NOMO-1 treated with dmso at 0.1 percent for 144 hours (cell line): Measurements from ENCODE around the gene ZNF57.
"Not testable (repeated sequence)": the region's sequence is repeated elsewhere in the genome, so short reads cannot be mapped to it uniquely, and the experiment has no call there.

Experiments used
- DNase-seq: peaks from one replicate; lab custom pipeline; 2025; ENCODE audit not compliant: unreplicated experiment; lab: John Stamatoyannopoulos, UW

The ZNF57 gene

GRCh38 chr19:2900296-2901252 lies at the start of gene ZNF57:
TSS of gene ZNF57 (plus strand) at chr19:2900928. CDS start at chr19:2901046, 118 bp downstream.
- peak; percentile 94 for DNase-seq

DNA sequence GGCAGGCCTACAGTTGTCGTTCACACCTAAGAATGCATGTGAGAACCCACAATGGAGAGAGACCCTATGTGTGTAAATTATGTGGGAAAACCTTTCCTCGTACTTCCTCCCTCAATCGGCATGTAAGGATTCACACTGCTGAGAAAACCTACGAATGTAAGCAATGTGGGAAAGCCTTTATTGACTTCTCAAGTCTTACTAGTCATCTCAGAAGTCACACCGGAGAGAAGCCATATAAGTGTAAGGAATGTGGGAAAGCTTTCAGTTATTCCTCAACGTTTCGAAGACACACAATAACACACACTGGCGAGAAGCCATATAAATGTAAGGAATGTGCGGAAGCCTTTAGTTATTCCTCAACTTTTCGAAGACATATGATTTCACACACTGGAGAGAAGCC lies 48.1 kb upstream of the ZNF57 start:
- DNase-seq = no peak

GRCh38 chr19:2853015-2853606 lies 47.6 kb upstream of the ZNF57 start:
- DNase-seq = no peak

DNA sequence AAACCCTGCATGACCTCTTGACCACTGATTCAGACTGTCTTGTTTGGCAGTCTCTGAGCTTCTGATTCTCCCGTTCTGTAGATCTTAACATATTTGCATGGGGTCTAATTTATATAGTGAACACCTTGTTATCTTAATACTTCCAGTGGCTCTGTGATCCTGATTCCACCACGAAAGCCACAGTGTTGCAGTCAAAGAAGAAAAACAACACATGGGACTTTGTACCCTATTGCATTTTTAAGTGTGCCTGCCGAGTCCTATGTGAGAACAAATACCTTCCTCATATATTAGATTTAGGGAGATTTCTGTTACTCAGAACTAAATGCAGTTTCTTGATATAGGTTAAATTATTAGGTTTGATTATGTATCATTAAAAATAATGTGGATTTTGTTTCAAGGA lies 45.9 kb upstream of the ZNF57 start:
- DNase-seq = no peak

DNA sequence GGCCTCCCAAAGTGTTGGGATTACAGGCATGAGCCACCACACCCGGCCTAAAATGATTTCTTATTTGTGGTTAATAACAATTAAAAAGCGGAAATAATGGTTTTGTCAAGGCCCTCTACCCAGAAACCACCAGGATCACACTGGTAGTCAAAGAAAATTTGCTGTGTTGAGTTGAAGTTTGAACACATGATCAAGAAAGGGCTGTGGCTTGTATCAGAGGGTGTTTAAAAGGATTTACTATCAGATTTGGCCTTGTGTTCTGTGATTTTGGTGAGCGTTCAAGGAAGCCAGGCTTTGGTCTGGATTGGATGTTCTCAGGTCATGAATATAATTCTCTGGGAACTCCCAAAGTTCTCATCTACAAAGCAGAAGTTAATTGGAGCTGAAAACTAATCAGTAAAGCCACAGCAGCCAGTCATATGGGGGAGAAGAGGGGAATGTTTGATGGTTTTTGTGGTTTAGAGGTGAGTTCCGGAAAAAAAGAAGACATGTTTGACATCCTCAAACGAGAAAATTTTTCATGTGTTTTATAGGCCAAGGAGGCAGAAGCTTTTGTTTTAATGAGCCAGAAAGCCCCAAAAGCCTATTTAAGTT lies 44.2 kb upstream of the ZNF57 start:
- DNase-seq = no peak

GRCh38 chr19:2858864-2859263 lies 41.9 kb upstream of the ZNF57 start:
- DNase-seq = no peak

DNA sequence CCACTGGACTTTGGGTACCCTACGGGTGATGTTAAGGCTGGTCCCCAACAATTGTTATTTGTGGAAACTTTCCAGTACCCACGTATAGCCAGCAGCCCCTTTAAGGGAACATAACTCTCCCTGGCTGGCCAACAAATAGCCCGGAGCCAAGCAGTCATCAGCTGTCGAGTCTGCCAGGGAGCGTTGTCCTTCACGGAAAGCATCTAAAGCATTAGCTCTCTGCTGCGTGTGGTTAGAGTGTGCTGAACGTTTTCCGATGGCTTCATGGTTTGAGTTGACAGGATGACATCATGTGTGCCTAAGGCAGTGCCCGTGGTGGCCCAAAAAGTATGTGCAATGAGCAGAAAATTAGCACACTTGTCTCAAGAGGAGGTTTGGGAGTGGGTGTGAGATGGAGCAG lies 36.9 kb upstream of the ZNF57 start:
- no peak for DNase-seq

DNA sequence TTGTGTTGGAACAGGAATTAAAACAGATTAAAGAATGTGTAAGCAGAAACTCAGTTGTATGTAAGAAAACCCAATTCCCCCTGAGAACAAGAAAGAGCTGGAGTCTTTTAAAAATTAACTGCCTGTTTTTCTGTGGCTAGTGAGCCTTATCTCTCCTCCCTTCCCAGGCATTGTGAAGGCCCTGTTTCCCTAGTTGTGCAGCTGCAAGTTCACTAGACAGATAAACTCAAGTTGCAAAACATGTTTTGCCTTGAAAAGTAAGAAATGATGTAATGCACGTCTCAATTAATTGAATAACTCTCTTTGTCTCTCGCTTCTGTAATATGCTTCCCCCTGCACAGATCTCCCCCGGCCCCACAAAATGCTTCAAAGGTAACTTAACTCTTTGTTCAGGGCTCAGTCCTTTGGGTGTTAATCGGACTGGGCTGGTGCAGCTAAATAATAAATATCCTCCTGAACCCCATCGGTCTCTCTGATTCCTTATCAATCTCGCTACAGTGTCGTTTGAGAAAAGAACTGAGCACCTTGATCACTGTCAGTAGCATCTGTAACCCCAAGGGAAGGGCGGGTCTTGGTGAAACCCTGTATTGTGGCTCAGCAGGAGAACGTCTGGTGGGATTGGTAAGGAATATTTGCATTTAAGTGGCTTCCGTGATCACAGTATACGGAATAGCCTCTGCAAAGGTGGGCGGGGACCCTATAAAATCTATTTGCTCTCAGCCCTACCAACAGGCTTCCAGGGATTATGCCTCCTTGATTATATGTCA lies 35.2 kb upstream of the ZNF57 start:
- DNase-seq = no peak

DNA sequence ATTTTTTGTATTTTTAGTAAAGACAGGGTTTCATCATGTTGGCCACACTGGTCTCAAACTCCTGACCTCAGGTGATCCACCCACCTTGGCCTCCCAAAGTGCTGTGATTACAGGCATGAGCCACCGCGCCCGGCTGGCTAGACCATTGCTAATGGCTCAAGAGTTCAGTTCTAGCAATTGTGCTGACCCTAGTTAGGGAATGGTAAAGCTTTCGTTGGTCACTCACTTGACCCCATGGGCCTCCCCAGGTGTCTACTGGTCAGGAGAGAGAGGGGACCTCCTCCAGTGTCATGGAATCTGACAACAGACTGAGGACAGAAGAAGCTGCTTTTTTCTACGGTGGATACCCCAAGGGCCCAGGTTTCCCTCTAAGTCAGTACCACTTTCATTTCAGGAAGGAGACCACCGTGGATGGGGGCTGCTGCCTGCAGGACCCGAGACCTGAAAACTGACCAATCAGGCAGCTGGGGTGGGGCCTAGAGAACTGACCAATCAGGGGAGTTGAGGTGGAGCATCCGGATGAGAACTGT lies 34.2 kb upstream of the ZNF57 start:
- no peak for DNase-seq

GRCh38 chr19:2867025-2867991 lies 33.4 kb upstream of the ZNF57 start, which contains the start of gene ZNF556:
TSS of gene ZNF556 (plus strand) at chr19:2867335. CDS start at chr19:2867422, 87 bp downstream.
- no peak for DNase-seq

- no peak for DNase-seq
Measured at GRCh38 chr19:2869618-2870017, 31.1 kb upstream of the ZNF57 start.

DNA sequence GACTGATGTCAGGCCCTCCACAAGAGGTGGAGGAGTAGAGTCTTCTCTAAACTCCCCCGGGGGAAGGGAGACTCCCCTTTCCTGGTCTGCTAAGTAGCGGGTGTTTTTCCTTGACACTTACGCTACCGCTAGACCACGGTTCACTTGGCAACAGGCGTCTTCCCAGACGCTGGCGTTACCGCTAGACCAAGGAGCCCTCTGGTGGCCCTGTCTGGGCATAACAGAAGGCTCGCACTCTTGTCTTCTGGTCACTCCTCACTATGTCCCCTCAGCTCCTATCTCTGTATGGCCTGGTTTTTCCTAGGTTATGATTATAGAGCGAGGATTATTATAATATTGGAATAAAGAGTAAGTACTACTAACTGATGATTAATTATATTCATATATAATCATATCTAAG lies 28.6 kb upstream of the ZNF57 start:
- DNase-seq = not testable (repeated sequence)

GRCh38 chr19:2877398-2878331 lies 23.1 kb upstream of the ZNF57 start:
- no peak for DNase-seq

DNA sequence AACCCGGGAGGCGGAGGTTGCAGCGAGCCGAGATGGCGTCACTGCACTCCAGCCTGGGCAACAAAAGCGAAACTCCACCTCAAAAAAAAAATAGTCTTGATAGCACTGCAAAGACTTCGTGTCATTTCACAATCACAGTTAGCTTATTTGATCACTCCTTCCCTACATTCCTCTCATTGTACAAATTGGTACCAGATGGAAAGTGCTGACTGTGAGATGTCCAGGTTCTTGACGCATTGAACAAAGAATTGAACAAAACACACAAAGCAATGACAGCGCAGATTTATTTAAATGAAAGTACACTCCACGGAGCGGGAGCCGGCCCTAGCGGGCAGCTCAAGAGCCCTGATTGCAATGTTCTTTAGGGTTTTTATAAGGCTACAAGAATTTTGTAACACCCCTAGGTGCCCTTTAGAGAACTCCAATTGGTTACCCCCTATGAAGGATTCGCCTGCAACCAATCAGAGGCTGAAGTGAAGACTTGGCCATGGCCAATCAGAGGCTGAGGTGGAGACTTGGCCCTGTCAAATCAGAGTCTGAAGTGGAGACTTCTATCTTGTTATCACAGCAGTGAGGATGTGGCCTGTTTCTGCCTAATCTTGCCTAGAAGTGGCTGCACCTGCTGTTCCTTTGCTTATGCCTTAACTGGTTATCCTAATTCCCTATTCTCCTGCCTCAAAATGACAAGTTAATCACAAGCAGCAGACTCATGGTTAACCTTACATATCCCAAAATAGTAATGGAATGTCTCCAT lies 16.9 kb upstream of the ZNF57 start:
- DNase-seq = no peak

- no peak for DNase-seq
Measured at GRCh38 chr19:2885736-2886135, 15.0 kb upstream of the ZNF57 start.

DNA sequence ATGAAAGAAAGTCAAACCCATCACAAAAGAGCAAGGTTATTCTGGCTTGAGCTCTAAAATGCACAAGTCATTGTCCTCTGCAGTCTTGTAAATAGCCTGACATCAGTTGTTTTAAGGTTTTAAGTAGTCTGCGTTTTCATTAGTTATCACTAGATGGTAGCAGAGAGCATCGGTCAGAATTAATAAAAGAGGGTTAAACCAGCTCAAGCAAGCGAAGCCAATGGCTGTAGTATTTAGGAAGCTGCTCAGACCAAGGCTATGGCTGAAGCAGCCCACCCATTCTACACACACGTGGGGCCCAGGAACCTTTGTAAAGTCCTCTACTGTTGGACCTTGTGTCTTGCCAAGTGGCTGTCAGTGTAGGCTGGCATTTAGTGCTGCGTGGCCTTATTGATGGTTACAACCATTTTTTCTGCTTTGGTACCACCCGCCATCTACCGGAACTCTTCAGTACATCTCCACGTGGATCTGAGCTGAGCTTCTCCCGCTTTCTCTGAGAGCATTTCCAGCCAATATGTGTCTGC lies 13.3 kb upstream of the ZNF57 start:
- no peak for DNase-seq

DNA sequence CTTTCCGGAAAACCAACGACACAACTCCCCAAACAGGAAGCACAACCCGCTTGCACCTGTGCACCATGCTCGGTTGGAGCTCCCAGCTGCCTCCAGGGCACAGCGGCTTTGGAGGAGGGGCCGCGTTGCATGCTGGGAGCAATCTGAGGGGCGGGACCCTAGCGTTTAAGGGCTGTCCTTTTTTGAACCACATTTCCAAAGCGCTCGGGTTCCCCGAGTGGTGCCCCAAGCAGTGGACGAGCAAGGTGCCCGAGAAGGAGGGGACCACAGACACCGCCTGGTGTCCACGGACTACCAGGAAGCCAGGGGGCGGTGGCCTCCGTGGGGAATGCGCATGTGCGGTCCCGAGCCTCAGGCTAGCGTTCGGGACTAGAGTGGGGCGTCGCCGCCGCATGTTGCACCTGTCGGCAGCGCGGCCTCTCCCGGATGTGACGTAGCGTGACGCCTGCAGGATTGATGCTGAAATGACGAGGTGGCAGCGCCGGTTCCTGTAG lies 11.9 kb upstream of the ZNF57 start:
- DNase-seq = no peak

DNA sequence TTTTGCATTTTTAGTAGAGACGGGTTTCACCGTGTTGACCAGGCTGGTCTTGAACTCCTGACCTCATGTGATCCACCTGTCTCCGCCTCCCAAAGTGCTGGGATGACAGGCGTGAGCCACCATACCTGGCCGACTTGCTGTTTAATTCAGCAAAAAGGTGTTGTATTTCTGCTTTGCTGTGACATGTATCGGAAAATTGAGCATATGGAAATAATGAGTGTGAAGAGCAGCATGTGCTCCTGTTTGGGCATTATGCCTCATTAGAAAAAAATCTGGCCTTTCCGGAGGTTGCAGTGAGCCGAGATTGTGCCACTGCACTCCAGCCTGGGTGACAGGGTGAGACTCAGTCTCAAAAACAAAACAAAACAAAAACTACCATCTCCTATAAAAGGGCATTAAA lies 10.2 kb upstream of the ZNF57 start:
- not testable (repeated sequence) for DNase-seq
